ENCODE data around the gene PCDHA4.
A peak's percentile ranks its signal among the peaks of the same experiment; 100 is the strongest.

PCDHA4 gene

DNA sequence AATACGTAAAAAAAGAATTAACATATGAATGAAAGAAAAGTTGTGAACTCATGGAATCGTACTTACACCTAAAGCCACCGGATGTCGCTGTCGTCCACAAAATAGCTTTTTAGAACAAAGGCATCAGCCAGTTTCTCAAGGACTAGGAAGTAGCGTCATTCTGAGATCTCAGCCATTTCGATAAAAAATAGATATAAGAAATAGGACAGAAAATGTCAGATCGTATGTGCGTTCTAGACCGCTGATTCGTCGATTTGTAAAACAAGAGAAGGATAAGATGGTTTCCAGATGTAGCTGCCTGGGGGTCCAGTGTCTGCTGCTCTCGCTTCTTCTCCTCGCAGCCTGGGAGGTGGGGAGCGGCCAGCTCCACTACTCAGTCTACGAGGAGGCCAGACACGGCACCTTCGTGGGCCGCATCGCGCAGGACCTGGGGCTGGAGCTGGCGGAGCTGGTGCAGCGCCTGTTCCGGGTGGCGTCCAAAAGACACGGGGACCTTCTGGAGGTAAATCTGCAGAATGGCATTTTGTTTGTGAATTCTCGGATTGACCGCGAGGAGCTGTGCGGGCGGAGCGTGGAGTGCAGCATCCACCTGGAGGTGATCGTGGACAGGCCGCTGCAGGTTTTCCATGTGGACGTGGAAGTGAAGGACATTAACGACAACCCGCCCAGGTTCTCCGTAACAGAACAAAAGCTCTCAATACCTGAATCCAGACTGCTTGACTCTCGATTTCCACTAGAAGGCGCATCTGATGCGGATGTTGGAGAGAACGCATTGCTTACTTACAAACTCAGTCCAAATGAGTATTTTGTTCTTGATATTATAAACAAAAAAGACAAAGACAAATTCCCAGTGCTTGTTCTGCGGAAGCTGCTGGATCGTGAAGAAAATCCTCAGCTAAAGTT, 49.2 kb downstream of the PCDHA4 start, which contains the start of gene PCDHA10:
Gene PCDHA10, plus strand, starts transcription at position 126 of the 903 bp plus-strand sequence. Its CDS starts 152 bp downstream, at position 278.
- DNase-seq (ENCODE audit: low spot score) = peak; percentile 55

DNA sequence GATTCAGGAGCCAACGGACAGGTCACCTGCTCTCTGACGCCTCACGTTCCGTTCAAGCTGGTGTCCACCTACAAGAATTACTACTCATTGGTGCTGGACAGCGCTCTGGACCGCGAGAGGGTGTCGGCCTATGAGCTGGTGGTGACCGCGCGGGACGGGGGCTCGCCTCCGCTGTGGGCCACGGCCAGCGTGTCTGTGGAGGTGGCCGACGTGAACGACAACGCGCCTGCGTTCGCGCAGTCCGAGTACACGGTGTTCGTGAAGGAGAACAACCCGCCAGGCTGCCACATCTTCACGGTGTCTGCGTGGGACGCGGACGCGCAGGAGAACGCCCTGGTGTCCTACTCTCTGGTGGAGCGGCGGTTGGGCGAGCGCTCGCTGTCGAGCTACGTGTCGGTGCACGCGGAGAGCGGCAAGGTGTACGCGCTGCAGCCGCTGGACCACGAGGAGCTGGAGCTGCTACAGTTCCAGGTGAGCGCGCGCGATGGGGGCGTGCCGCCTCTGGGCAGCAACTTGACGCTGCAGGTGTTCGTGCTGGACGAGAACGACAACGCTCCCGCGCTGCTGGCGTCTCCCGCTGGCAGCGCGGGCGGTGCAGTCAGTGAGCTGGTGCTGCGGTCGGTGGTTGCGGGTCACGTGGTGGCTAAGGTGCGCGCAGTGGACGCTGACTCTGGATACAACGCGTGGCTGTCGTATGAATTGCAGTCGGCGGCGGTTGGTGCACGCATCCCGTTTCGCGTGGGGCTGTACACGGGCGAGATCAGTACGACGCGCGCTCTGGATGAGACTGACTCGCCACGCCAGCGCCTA, 50.5 kb downstream of the PCDHA4 start:
- DNase-seq (ENCODE audit: low spot score) = no peak

- DNase-seq (ENCODE audit: low spot score) = no peak
Observed at GRCh38 chr5:140857987-140858240, 51.0 kb downstream of the PCDHA4 start.

- no peak for DNase-seq (ENCODE audit: low spot score)
Observed at GRCh38 chr5:140862441-140863295, 55.8 kb downstream of the PCDHA4 start.
